ENCODE data around the gene SEC23B.

DNA sequence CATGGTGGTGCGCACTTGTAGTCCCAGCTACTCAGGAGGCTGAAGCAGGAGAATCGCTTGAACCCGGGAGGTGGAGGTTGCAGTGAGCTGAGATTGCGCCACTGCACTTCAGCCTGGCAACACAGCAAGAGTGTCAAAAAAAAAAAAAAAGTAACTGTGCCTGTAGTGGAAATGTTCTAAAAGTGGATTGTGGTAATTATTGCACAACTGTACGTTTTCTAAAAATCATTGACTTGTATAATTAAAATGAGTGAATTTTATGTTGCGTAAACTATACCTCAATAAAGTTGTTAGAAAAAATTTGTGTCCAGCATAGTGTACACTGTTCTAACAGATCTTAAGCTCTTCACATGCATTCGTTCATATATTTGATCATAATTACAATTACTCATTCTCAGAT lies 5.5 kb downstream of the SEC23B start:
- TF ChIP-seq, protein P1, sequence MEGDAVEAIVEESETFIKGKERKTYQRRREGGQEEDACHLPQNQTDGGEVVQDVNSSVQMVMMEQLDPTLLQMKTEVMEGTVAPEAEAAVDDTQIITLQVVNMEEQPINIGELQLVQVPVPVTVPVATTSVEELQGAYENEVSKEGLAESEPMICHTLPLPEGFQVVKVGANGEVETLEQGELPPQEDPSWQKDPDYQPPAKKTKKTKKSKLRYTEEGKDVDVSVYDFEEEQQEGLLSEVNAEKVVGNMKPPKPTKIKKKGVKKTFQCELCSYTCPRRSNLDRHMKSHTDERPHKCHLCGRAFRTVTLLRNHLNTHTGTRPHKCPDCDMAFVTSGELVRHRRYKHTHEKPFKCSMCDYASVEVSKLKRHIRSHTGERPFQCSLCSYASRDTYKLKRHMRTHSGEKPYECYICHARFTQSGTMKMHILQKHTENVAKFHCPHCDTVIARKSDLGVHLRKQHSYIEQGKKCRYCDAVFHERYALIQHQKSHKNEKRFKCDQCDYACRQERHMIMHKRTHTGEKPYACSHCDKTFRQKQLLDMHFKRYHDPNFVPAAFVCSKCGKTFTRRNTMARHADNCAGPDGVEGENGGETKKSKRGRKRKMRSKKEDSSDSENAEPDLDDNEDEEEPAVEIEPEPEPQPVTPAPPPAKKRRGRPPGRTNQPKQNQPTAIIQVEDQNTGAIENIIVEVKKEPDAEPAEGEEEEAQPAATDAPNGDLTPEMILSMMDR (conservative IDR thresholded peaks at IDR 0.05 in 1 of 2, IDR thresholded peaks at IDR 0.05 in 1 of 2; ENCODE audit: extremely low read depth in 1 of 2, insufficient read depth in 1 of 2, low read depth in 1 of 2, low read length in 2 of 2) = no peak
- TF ChIP-seq EZH2 (IDR thresholded peaks at IDR 0.05; ENCODE audit: borderline replicate concordance, low read length) = no peak
